GM12864 (cell line): ENCODE measurements around the gene ZBTB25.

Source experiments
- DNase-seq: peaks from one replicate; pipeline ENCODE4 v3.0.0-alpha.2; 2011; ENCODE audit warnings: low read depth
- H3K4me3 ChIP-seq: 2 replicates; pipeline ENCODE4 v1.5.1; 2011; ENCODE audit warnings: mild to moderate bottlenecking, low read depth, low read length, control low read depth
- CTCF ChIP-seq: IDR thresholded peaks from 2 replicates; pipeline ENCODE4 v1.5.1; 2011; ENCODE audit warnings: low read depth, mild to moderate bottlenecking, moderate library complexity, low read length, control low read depth, inconsistent platforms; ENCODE audit errors: missing control alignments

Gene ZBTB25

DNA sequence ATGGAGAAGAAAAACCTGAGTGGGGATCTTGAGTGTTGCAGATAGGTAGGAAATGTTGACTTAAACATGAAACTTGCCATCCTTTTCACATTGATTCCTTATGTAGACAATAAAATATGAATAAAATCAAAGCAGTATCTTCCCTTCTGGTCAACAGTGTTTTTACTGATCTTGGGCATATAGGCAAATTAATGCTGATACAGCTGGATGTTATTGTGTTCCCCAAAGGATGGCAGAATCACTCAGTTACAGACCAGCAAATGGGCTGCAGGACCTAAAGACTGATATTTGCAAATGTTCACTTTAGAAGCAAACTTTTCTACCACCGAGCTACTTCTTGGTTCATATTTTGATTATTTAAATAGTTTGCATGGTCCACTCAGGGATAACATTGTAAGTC lies 81.6 kb downstream of the ZBTB25 start:
- no peak overlapping the region for H3K4me3 ChIP-seq
- TF ChIP-seq CTCF: no peak
- no peak for DNase-seq

- H3K4me3 ChIP-seq: no peak overlapping the region
- TF ChIP-seq CTCF: no peak
- no peak for DNase-seq
Observed at GRCh38 chr14:64421166-64421565, 82.5 kb downstream of the ZBTB25 start.

DNA sequence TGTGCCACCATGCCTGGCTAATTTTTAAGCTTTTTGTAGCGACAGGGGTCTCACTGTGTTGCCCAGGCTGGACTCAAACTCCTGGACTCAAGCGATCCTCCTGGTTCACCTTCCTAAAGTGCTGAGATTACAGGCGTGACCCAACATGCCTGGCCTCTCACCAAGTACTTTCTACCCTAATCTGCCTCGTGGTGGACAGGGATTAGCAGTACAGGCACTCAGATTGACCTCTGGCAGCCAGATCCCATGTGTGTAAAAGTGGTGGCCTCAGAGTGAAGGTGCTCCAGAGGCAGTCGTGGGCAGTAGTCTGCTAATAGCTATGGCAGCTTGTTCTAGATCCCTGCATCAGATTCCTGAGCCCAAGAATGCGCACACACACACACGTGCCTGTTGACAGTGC lies 84.6 kb downstream of the ZBTB25 start:
- H3K4me3 ChIP-seq: no peak overlapping the region
- no peak for DNase-seq
- no peak for TF ChIP-seq CTCF

DNA sequence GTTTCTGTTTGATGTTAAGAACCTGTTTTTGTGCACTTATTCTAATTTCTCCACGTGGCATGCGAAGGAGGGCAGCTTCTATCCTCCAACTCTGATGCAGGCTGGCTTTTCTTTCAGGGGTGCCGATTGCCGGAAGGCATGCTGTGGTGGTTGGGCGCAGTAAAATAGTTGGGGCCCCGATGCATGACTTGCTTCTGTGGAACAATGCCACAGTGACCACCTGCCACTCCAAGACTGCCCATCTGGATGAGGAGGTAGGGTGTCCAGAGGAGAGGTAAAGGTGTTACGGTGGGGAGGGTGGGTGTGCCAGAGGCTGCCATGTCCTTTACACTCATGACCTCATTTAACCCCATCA lies 85.9 kb downstream of the ZBTB25 start:
- DNase-seq: no peak
- no peak for TF ChIP-seq CTCF
- H3K4me3 ChIP-seq: no peak overlapping the region

DNA sequence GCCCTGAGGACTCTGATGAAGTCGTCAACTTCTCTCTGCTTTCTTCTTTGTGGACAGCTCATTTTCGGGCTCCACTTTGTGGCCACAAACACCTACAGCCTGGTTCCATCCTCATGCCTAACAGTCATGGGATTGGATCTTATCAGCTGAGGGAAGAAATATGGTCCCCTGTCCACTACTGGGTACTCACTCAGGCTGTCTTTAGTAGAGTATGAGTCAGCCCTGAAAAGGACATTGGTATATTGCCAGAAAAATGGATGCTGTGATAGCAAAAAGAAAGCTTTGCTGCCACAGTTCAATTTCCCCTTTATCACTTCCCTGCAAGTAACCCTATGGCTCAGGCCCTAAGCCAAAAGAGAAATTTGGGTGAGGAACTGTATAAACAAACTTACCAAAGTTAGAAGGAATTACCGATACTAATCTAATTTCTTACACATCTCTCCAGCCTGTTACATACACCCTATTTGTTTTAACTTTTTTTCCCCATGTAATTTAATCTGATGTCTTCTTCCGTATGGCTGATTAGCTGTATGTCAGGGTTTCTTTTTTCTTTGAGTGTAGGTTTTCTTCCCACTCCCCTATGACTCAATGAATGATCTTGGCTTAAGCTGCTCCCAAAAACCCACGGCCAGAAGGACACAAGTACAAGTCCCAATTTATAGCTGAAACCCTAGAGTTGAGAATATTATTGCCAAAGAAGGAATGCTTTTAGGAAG lies 86.4 kb downstream of the ZBTB25 start:
- DNase-seq: no peak
- no peak overlapping the region for H3K4me3 ChIP-seq

GRCh38 chr14:64416348-64416932 lies 87.2 kb downstream of the ZBTB25 start:
- H3K4me3 ChIP-seq: no peak overlapping the region
- no peak for TF ChIP-seq CTCF
- DNase-seq: no peak

More for the DNA sequence above, 86.4 kb downstream of the ZBTB25 start:
- TF ChIP-seq CTCF: no peak

DNA sequence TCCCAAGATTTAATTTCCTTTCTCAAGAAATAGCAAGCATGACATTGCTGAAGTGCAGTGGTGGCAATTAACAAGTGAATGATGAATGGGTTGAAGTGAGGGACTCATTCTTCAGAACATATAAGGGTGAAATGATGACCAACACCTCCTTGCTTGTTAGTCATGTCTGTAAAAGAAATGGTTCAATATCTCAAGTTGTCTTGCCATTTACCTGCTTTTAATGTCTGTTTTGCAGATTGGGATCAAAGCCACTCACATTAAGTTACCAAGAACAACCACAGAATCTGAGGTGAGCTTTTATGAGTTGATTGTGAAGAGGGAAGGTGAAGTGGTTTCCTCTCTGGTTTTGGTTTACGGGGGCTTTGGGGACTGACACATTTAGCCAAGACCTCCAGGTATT lies 91.4 kb downstream of the ZBTB25 start:
- DNase-seq: no peak
- H3K4me3 ChIP-seq: no peak overlapping the region
- no peak for TF ChIP-seq CTCF
